HUES64 (cell line): ENCODE data around the gene HECTD4.
"Not testable (repeated sequence)": the region's sequence is repeated elsewhere in the genome, so short reads cannot be mapped to it uniquely, and the experiment has no call there.

Experiments
- H3K27ac ChIP-seq: 2 replicates; pipeline ENCODE4 v1.7.0; 2013; ENCODE audit warnings: low read depth, low read length, inconsistent platforms
- H3K27me3 ChIP-seq: 2 replicates; pipeline ENCODE4 v1.6.1; 2013; ENCODE audit warnings: mild to moderate bottlenecking, low read length; ENCODE audit not compliant: insufficient read depth
- H3K36me3 ChIP-seq: 2 replicates; pipeline ENCODE4 v1.6.1; 2013; ENCODE audit warnings: mild to moderate bottlenecking, low read length; ENCODE audit not compliant: insufficient read depth
- H3K4me1 ChIP-seq: 2 replicates; pipeline ENCODE4 v1.6.1; 2013; ENCODE audit warnings: mild to moderate bottlenecking, low read length, moderate library complexity; ENCODE audit not compliant: insufficient read depth
- H3K4me3 ChIP-seq: 2 replicates; pipeline ENCODE4 v1.5.1; 2013; ENCODE audit warnings: mild to moderate bottlenecking, low read length, moderate library complexity
- H3K9ac ChIP-seq: 2 replicates; pipeline ENCODE4 v1.6.1; 2013; ENCODE audit warnings: mild to moderate bottlenecking, low read depth, low read length
- H3K9me3 ChIP-seq: 2 replicates; pipeline ENCODE4 v1.6.1; 2013; ENCODE audit warnings: low read depth, low read length; ENCODE audit not compliant: insufficient read depth
- WGBS: fragments of 150-250, 120-280 bp; methylation state at CpG from one replicate; pipeline ENCODE4 v1.1.7; 2013; ENCODE audit warnings: missing lambda C conversion rate; 5-methylcytosine and 5-hydroxymethylcytosine counted together

HECTD4 gene

DNA sequence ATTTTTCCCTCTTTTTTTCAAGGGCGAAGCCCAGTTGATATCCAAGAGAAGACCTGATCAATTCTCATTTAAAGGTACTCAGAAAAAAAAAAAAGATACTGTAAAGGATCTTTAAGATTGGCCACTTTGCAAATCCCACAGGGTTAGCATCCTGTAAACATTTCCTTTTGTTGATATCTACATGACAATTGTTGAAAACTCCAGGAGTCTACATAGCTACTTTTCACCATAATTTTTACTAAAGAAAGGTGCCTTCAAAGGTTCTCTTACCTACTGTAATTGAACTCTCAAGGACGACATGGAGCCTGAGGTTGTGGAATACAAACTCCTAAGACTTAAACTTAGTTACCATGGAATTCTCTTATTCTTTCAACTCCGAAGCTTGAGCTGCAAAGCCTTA, 125.5 kb downstream of the HECTD4 start:
- peak overlapping the region; percentile 9; the same call in 1 of the 2 replicates for H3K4me3 ChIP-seq
- peak overlapping the region; percentile 13; the same call in 1 of the 2 replicates for H3K27ac ChIP-seq
- peaks cover 45% of the 10 kb centered on the region for H3K36me3 ChIP-seq

DNA sequence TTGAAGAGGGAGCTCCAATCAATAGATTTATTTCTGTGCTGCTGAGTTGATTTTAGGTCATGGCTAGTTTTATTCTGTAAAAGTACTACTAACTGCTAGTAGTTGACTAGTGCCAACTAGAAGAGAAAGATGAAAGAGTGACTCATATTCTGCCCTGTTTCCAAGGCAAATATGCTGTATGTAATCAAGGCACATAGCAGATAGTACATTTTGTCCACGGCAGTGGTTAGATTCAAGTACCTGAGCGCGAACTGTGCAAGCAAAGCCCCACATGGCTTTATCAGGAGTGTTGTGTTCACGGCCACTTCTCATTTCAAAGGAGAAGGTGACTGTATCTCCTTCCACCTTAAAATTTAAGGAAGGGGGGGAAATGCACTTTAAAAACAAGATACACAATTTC, 130.0 kb downstream of the HECTD4 start:
- Histone ChIP-seq H3K36me3 (peaks cover 64% of the 10 kb centered on the region), H3K27me3 (no peaks in the 10 kb centered on the region), H3K4me1 (peaks cover 18% of the 10 kb centered on the region), H3K4me3 (no peak overlapping the region), H3K9ac (no peak overlapping the region), H3K27ac (no peak overlapping the region), H3K9me3 (no peaks in the 10 kb centered on the region)
- WGBS: 97% methylated on average over 4 of the region's 4 CpGs

More for the DNA sequence above, 125.5 kb downstream of the HECTD4 start:
- Histone ChIP-seq H3K9me3 (no peaks in the 10 kb centered on the region), H3K27me3 (no peaks in the 10 kb centered on the region), H3K9ac (no peak overlapping the region), H3K4me1 (peaks cover 22% of the 10 kb centered on the region)
- 44% methylated on average over 3 of the region's 3 CpGs for WGBS

DNA sequence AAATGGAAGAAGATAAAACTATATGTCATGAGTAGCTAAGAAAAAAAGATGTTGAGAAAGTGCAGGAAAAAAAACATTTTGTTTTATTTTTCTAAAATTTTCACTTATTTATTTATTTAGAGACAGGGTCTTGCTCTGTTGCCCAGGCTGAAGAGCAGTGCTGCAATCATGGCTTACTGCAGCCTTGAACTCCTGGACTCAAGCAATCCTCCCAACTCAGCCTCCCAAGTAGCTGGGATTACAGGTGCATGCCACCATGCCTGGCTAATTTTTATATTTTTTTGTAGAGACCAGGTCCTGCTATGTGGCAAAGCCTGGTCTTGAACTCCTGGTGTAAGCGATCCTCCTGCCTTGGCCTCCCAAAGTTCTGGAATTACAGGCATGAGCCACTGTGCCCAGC, 137.3 kb downstream of the HECTD4 start:
- H3K36me3 ChIP-seq: peaks cover 81% of the 10 kb centered on the region
- not testable (repeated sequence) for H3K27ac ChIP-seq, H3K27me3 ChIP-seq, H3K9me3 ChIP-seq, H3K9ac ChIP-seq, H3K4me3 ChIP-seq, H3K4me1 ChIP-seq
- WGBS: 95% methylated on average over 1 of the region's 1 CpG

DNA sequence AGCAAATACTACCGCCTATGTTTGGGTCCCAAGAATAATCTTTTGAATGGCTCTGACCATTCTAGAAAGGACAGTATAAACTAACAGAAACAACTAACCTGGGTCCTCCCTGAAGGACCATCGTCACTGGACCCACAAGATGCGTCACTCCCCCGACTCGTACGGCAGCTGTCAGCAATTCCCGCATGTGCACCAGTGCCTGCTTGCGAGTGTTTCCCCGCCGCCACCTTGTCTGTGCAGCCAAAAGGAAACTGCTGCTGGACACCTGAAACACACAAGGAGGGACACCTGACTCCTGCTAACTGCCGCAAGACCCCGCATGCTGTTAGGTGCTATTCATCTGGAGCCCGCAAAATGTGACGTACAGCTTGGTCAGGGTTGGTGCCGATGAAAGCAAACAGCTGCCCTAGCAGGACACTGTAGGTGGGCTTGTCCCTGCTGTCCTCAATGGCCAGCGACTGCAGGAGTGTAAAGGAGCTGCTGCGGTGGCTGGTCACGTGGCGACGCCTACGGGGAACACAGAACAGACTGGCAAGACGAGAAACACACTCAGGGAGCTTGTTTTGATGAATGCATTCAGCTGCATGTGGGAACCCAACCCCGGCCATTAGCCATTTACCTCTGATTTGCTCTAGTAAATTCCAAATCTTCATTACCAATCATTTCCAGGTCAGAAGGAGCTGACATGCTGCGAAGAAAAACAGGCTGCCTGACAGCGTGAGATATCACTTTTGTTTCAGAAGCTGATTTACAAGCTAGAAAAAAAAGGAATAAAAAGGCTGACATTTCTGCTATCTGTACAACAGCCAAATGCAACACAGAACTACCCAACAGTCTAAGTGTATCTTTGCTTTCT, 138.7 kb downstream of the HECTD4 start:
- 95% methylated on average over 25 of the region's 25 CpGs for WGBS

DNA sequence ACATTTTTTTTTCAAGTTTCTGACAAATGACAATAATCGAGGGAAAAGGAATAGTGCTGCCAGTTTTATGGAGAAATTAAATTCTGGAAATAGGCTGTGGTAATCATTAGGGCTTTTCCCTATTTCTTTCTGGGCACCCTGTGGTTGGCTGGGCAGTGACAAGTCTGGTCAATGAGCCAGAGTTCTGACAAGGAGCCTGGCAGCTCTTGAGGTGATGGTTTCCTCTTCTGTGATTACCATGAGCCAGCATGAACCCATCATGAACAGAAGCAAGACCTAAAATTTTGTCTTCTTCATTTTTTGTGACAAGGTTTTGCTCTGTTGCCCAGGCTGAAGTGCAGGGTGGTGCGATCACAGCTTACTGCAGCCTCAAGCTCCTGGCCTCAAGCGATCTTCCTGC, 141.1 kb downstream of the HECTD4 start:
- Histone ChIP-seq H3K9ac (no peak overlapping the region), H3K27me3 (no peaks in the 10 kb centered on the region), H3K36me3 (peaks cover 90% of the 10 kb centered on the region), H3K27ac (no peak overlapping the region), H3K9me3 (no peaks in the 10 kb centered on the region), H3K4me1 (no peaks in the 10 kb centered on the region), H3K4me3 (no peak overlapping the region)
- 96% methylated on average over 3 of the region's 3 CpGs for WGBS

More for the DNA sequence above, 138.7 kb downstream of the HECTD4 start:
- Histone ChIP-seq H3K36me3 (peaks cover 90% of the 10 kb centered on the region), H3K4me3 (no peak overlapping the region), H3K9me3 (no peaks in the 10 kb centered on the region), H3K27ac (no peak overlapping the region), H3K9ac (no peak overlapping the region), H3K27me3 (no peaks in the 10 kb centered on the region), H3K4me1 (no peaks in the 10 kb centered on the region)

DNA sequence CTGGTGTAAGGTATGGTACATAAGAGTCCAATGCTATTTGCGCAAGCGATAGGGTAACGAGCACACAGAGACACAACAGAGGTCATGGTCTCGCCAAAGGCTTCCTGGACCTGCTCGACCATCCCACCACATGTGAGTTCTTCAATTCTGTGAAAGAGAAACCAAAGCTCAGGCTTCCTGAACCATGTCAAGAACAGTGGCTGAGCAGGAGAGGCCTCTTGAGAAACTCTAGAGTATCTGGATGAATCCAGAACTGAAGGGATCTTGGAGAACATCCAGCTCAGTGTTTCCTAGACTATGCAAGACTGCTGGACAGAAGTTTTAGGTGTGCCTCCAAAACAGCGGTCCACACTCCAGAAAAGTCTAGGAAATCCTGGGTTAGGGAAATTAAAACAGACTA, 142.3 kb downstream of the HECTD4 start:
- H3K36me3 ChIP-seq: peaks cover 92% of the 10 kb centered on the region
- no peaks in the 10 kb centered on the region for H3K27me3 ChIP-seq
- no peak overlapping the region for H3K4me3 ChIP-seq
- WGBS: 97% methylated on average over 6 of the region's 6 CpGs
- H3K9me3 ChIP-seq: no peaks in the 10 kb centered on the region
- no peaks in the 10 kb centered on the region for H3K4me1 ChIP-seq
- H3K9ac ChIP-seq: no peak overlapping the region
- no peak overlapping the region for H3K27ac ChIP-seq

DNA sequence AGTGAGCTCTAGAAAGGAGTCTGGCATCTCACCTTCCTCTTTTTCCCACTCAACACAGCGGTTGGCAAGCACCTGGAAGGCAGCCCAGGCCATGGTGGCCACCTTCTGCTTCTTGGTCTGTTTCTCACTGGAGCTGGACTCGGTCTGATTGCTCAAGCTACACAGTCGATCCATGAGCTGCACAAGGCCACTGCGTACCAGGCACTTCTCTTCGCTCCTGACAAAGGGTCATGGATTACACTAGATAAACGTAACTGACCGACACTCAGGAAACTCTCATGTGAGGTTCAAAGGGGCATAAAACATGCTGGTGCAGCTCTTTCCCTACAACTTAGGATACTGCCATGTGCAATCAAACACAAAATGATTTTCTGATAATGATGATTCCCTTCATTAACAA, 143.2 kb downstream of the HECTD4 start:
- Histone ChIP-seq H3K4me3 (no peak overlapping the region), H3K4me1 (no peaks in the 10 kb centered on the region), H3K9me3 (no peaks in the 10 kb centered on the region), H3K9ac (no peak overlapping the region), H3K27ac (no peak overlapping the region), H3K36me3 (peaks cover 93% of the 10 kb centered on the region), H3K27me3 (no peaks in the 10 kb centered on the region)
- 95% methylated on average over 7 of the region's 7 CpGs for WGBS

DNA sequence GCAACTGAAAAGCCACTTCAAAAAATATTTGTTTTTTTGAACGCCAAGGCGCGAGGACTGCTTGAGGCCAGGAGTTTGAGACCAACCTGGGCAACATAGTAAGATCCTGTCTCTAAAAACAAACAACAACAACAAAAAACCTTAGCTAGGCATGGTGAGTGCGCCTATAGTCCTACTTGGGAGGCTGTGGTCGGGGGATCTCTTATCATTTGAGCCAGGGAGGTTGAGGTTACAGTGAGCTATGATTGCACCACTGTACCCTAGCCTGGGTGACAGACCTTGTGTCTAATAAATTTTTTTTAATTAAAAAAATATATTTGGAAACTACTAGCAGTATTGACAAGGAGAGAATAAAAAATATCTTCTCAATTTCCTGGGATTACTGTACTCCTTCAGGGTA, 143.8 kb downstream of the HECTD4 start:
- peaks cover 91% of the 10 kb centered on the region for H3K36me3 ChIP-seq
- H3K4me3 ChIP-seq: no peak overlapping the region
- 96% methylated on average over 5 of the region's 5 CpGs for WGBS
- no peak overlapping the region for H3K27ac ChIP-seq
- H3K4me1 ChIP-seq: no peaks in the 10 kb centered on the region
- no peaks in the 10 kb centered on the region for H3K27me3 ChIP-seq
- no peaks in the 10 kb centered on the region for H3K9me3 ChIP-seq
- H3K9ac ChIP-seq: no peak overlapping the region

DNA sequence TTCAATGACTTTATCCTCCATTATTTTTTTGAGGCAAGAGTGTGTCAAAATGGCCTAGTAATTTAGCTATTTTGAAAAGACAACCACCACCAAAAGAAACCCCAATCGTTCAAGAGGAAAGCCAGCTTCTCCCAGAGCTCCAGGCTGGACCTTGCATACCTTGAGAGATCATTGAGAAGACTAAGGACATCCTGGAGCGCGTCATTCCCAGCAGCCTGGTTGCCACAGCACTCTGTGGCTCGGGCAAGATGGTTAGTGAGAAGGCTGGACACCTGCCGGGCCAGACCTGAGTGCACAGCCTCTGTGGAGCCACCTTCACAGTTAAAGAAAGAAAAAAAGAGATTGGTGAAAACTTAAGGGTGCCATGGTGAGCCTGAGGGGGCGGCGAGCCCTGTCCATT, 145.4 kb downstream of the HECTD4 start:
- WGBS: 94% methylated on average over 5 of the region's 7 CpGs
- Histone ChIP-seq H3K27ac (no peak overlapping the region), H3K4me3 (no peak overlapping the region), H3K4me1 (no peaks in the 10 kb centered on the region), H3K9me3 (no peaks in the 10 kb centered on the region), H3K27me3 (no peaks in the 10 kb centered on the region), H3K9ac (no peak overlapping the region), H3K36me3 (peaks cover 86% of the 10 kb centered on the region)

DNA sequence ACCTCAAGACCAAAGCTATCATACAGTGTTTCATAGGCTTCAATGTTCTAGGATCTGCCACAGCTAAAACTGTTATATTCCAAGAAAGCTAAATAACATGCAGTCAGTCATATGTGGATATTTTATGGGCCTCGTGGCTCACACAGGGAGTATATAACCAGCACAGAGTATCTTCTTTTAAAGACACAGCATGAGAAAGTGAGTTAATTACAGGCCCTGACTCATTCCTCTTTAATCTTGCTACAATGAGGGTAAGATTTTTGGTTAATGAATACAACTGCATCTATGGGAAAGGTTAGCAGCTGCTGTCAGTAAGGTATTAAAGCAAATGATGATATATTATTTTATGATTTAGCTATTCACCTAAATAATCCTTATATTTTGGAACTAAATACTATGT, 145.8 kb downstream of the HECTD4 start:
- H3K9me3 ChIP-seq: no peaks in the 10 kb centered on the region
- no peak overlapping the region for H3K4me3 ChIP-seq
- no peaks in the 10 kb centered on the region for H3K27me3 ChIP-seq
- H3K9ac ChIP-seq: no peak overlapping the region
- H3K4me1 ChIP-seq: no peaks in the 10 kb centered on the region
- H3K36me3 ChIP-seq: peaks cover 86% of the 10 kb centered on the region
- 85% methylated on average over 1 of the region's 1 CpG for WGBS
- H3K27ac ChIP-seq: no peak overlapping the region

DNA sequence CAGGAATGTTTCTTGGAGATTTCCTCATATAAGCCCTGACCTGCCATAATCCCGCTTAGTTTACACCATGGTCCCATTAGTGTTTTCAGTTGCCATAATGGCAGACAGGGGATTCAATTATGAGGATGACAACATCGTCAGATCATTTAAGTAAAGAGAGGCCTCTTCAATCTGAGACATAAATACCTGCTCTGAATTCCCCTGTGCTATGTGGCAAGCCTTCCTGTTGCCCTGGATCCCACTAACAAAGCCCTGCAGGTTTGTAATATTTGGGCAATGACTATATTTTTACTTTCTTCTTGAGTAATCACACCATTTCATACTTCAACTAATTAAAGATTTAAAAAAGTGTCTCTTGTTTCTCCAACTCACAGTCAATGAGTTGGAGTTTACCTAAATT, 147.9 kb downstream of the HECTD4 start:
- H3K27me3 ChIP-seq: no peaks in the 10 kb centered on the region
- no peak overlapping the region for H3K27ac ChIP-seq
- no peaks in the 10 kb centered on the region for H3K4me1 ChIP-seq
- H3K9me3 ChIP-seq: no peaks in the 10 kb centered on the region
- H3K36me3 ChIP-seq: peaks cover 87% of the 10 kb centered on the region
- no peak overlapping the region for H3K4me3 ChIP-seq
- 89% methylated on average over 2 of the region's 2 CpGs for WGBS
- no peak overlapping the region for H3K9ac ChIP-seq
